MM.1S (cell line): ENCODE data around the gene TMPRSS6.

Source experiments
- DNase-seq: peaks from one replicate; pipeline ENCODE4 v3.0.0-alpha.2; 2015
- H2AFZ ChIP-seq: fragments of 300-600 bp; sonication (generic); 2 replicates; pipeline ENCODE4 v1.6.0; 2016; ENCODE audit warnings: antibody characterized with exemption, low read length
- H3F3A ChIP-seq: fragments of 300-600 bp; sonication (generic); 2 replicates; pipeline ENCODE4 v1.6.1; 2016; ENCODE audit warnings: mild to moderate bottlenecking, antibody characterized with exemption, low read length, moderate library complexity, mixed read lengths; ENCODE audit not compliant: insufficient read depth
- H3K27ac ChIP-seq: fragments of 300-600 bp; sonication (generic); 2 replicates; pipeline ENCODE4 v1.5.1; 2016; ENCODE audit warnings: mild to moderate bottlenecking, low read length
- H3K27me3 ChIP-seq: fragments of 300-600 bp; sonication (generic); replicated peaks from 2 replicates; pipeline ENCODE4 v1.6.0; 2016; ENCODE audit warnings: low read length; ENCODE audit not compliant: insufficient read depth
- H3K36me3 ChIP-seq: fragments of 300-600 bp; sonication (generic); replicated peaks from 2 replicates; pipeline ENCODE4 v1.6.1; 2016; ENCODE audit warnings: mild to moderate bottlenecking, low read length, mixed read lengths; ENCODE audit not compliant: insufficient read depth
- H3K4me1 ChIP-seq: fragments of 300-600 bp; sonication (generic); 2 replicates; pipeline ENCODE4 v1.6.1; 2016; ENCODE audit warnings: low read length, mixed read lengths
- H3K4me2 ChIP-seq: fragments of 300-600 bp; sonication (generic); 2 replicates; pipeline ENCODE4 v1.6.0; 2016; ENCODE audit warnings: low read depth, low read length
- H3K4me3 ChIP-seq: fragments of 300-600 bp; sonication (generic); 2 replicates; pipeline ENCODE4 v1.5.1; 2016; ENCODE audit warnings: low read length, mixed read lengths
- H3K79me2 ChIP-seq: fragments of 300-600 bp; sonication (generic); 2 replicates; pipeline ENCODE4 v1.6.1; 2016; ENCODE audit warnings: mixed run types, low read length, mixed read lengths
- H3K9ac ChIP-seq: fragments of 300-600 bp; sonication (generic); 2 replicates; pipeline ENCODE4 v1.6.1; 2016; ENCODE audit warnings: low read length, mixed read lengths
- H3K9me2 ChIP-seq: fragments of 300-600 bp; sonication (generic); replicated peaks from 2 replicates; pipeline ENCODE4 v1.6.1; 2016; ENCODE audit warnings: mild to moderate bottlenecking, low read length, mixed read lengths; ENCODE audit not compliant: insufficient read depth
- H3K9me3 ChIP-seq: fragments of 300-600 bp; sonication (generic); replicated peaks from 2 replicates; pipeline ENCODE4 v1.6.1; 2016; ENCODE audit warnings: mild to moderate bottlenecking, low read length, mixed read lengths; ENCODE audit not compliant: insufficient read depth
- H4K20me1 ChIP-seq: fragments of 300-600 bp; sonication (generic); 2 replicates; pipeline ENCODE4 v1.6.1; 2016; ENCODE audit warnings: mild to moderate bottlenecking, low read length, moderate library complexity, mixed read lengths; ENCODE audit not compliant: insufficient read depth
- CTCF ChIP-seq: fragments of 300-600 bp; sonication (generic); IDR thresholded peaks from 2 replicates; pipeline ENCODE4 v1.5.1; 2016; ENCODE audit warnings: antibody characterized with exemption, low read length, mixed read lengths
- EZH2 ChIP-seq: fragments of 300-600 bp; sonication (generic); optimal IDR thresholded peaks from 2 replicates; pipeline ENCODE3; 2017; ENCODE audit warnings: low read depth, mild to moderate bottlenecking, antibody characterized with exemption, low read length, mixed read lengths
- EZH2phosphoT487 ChIP-seq: fragments of 300-600 bp; sonication (generic); IDR thresholded peaks from 2 replicates; pipeline ENCODE4 v1.6.1; 2018; ENCODE audit warnings: antibody characterized with exemption, low read length

TMPRSS6 gene

GRCh38 chr22:37156686-37157435 lies 47.3 kb upstream of the TMPRSS6 start:
- no peak for DNase-seq
- H3K27ac ChIP-seq: no peak overlapping the region
- TF ChIP-seq CTCF (no peak), EZH2 (no peak), EZH2phosphoT487 (no peak)
- H3K36me3 ChIP-seq: no peaks in the 10 kb centered on the region
- no peaks in the 10 kb centered on the region for H3F3A ChIP-seq
- no peaks in the 10 kb centered on the region for H3K79me2 ChIP-seq
- peaks cover 37% of the 10 kb centered on the region for H3K27me3 ChIP-seq
- H3K4me3 ChIP-seq: no peak overlapping the region
- H3K4me2 ChIP-seq: no peak overlapping the region
- H4K20me1 ChIP-seq: no peaks in the 10 kb centered on the region
- no peaks in the 10 kb centered on the region for H3K9me2 ChIP-seq
- no peaks in the 10 kb centered on the region for H3K9me3 ChIP-seq
- H2AFZ ChIP-seq: no peak overlapping the region
- H3K4me1 ChIP-seq: peaks cover 2% of the 10 kb centered on the region
- no peak overlapping the region for H3K9ac ChIP-seq

GRCh38 chr22:37155971-37156370 lies 46.5 kb upstream of the TMPRSS6 start:
- H3K27me3 ChIP-seq: peaks cover 46% of the 10 kb centered on the region
- H3K9me2 ChIP-seq: no peaks in the 10 kb centered on the region
- no peaks in the 10 kb centered on the region for H3K4me1 ChIP-seq
- no peak for TF ChIP-seq EZH2phosphoT487
- TF ChIP-seq CTCF: no peak
- TF ChIP-seq EZH2: no peak
- DNase-seq: no peak
- H3K9me3 ChIP-seq: no peaks in the 10 kb centered on the region
- H3K4me2 ChIP-seq: no peak overlapping the region
- H3F3A ChIP-seq: no peaks in the 10 kb centered on the region
- H4K20me1 ChIP-seq: no peaks in the 10 kb centered on the region
- no peak overlapping the region for H2AFZ ChIP-seq
- H3K9ac ChIP-seq: no peak overlapping the region
- H3K4me3 ChIP-seq: no peak overlapping the region
- no peak overlapping the region for H3K27ac ChIP-seq
- H3K79me2 ChIP-seq: no peaks in the 10 kb centered on the region
- H3K36me3 ChIP-seq: no peaks in the 10 kb centered on the region

- no peak overlapping the region for H3K4me2 ChIP-seq
- H3K4me3 ChIP-seq: no peak overlapping the region
- no peaks in the 10 kb centered on the region for H3K4me1 ChIP-seq
- H2AFZ ChIP-seq: no peak overlapping the region
- no peak for DNase-seq
- H3K27ac ChIP-seq: no peak overlapping the region
- no peak overlapping the region for H3K9ac ChIP-seq
- H4K20me1 ChIP-seq: no peaks in the 10 kb centered on the region
- TF ChIP-seq CTCF (no peak), EZH2 (no peak), EZH2phosphoT487 (no peak)
- peaks cover 48% of the 10 kb centered on the region for H3K27me3 ChIP-seq
- no peaks in the 10 kb centered on the region for H3K9me2 ChIP-seq
- no peaks in the 10 kb centered on the region for H3K36me3 ChIP-seq
- no peaks in the 10 kb centered on the region for H3F3A ChIP-seq
- no peaks in the 10 kb centered on the region for H3K79me2 ChIP-seq
- H3K9me3 ChIP-seq: no peaks in the 10 kb centered on the region
Measured at GRCh38 chr22:37154925-37155712, 45.6 kb upstream of the TMPRSS6 start.
